ENCODE results near the gene LPP. TPM values are rescaled to one million over a fixed set of nuclear protein-coding genes. Genes with fewer than 3 reads are reported as not detected.

Gene LPP
- total RNA-seq, 1 donor from 2014 or later, result 210 TPM

GRCh38 chr3:188890572-188891270 lies 736.8 kb downstream of the LPP start:
- DNase-seq (ENCODE audit: low spot score), result no peak

- DNase-seq (ENCODE audit: low spot score), result no peak
These were observed 745.9 kb downstream of the LPP start for GRCh38 chr3:188899881-188900280.

- no peak for DNase-seq (ENCODE audit: low spot score)
These were observed 746.5 kb downstream of the LPP start for GRCh38 chr3:188900421-188900951.

GRCh38 chr3:188901126-188901525 lies 747.2 kb downstream of the LPP start:
- DNase-seq (ENCODE audit: low spot score), result no peak

- DNase-seq (ENCODE audit: low spot score), result no peak
These were observed 747.8 kb downstream of the LPP start for GRCh38 chr3:188901671-188902287.

GRCh38 chr3:188904670-188905069 lies 750.7 kb downstream of the LPP start:
- no peak for DNase-seq (ENCODE audit: low spot score)

- no peak for DNase-seq (ENCODE audit: low spot score)
These were observed 751.6 kb downstream of the LPP start for GRCh38 chr3:188905547-188905946.

- no peak for DNase-seq (ENCODE audit: low spot score)
These were observed 752.3 kb downstream of the LPP start for GRCh38 chr3:188906236-188906635.

- no peak for DNase-seq (ENCODE audit: low spot score)
These were observed 754.3 kb downstream of the LPP start for GRCh38 chr3:188908002-188908850.

- no peak for DNase-seq (ENCODE audit: low spot score)
These were observed 757.3 kb downstream of the LPP start for GRCh38 chr3:188911026-188911850.

GRCh38 chr3:188913084-188913483 lies 759.1 kb downstream of the LPP start:
- DNase-seq (ENCODE audit: low spot score), result no peak

GRCh38 chr3:188914552-188914951 lies 760.6 kb downstream of the LPP start:
- no peak for DNase-seq (ENCODE audit: low spot score)

- DNase-seq (ENCODE audit: low spot score), result no peak
These were observed 761.2 kb downstream of the LPP start for GRCh38 chr3:188915127-188915526.

GRCh38 chr3:188916934-188917401 lies 763.0 kb downstream of the LPP start:
- no peak for DNase-seq (ENCODE audit: low spot score)

GRCh38 chr3:188918093-188918492 lies 764.1 kb downstream of the LPP start:
- DNase-seq (ENCODE audit: low spot score), result no peak

- DNase-seq (ENCODE audit: low spot score), result no peak
These were observed 769.7 kb downstream of the LPP start for GRCh38 chr3:188923671-188924070.

- no peak for DNase-seq (ENCODE audit: low spot score)
These were observed 771.4 kb downstream of the LPP start for GRCh38 chr3:188925376-188925775.

GRCh38 chr3:188926111-188926510 lies 772.2 kb downstream of the LPP start:
- no peak for DNase-seq (ENCODE audit: low spot score)

GRCh38 chr3:188926741-188927511 lies 773.0 kb downstream of the LPP start:
- no peak for DNase-seq (ENCODE audit: low spot score)

GRCh38 chr3:188927971-188928370 lies 774.0 kb downstream of the LPP start:
- DNase-seq (ENCODE audit: low spot score), result no peak
